Astrocyte (in vitro differentiated cells and primary cell): ENCODE results near the gene JMJD8. TPM values are rescaled to one million over a fixed set of nuclear protein-coding genes. Genes with fewer than 3 reads are reported as not detected.

Experiments used
- DNase-seq: peaks from one replicate; pipeline ENCODE4 v3.0.0-alpha.2; 2010; ENCODE audit warnings: low read depth
- FAIRE-seq: peaks from 2 replicates; lab custom pipeline; 2011; peaks lifted over from hg19 to GRCh38; lab: Jason Lieb, UNC
- H2AFZ ChIP-seq: 2 replicates; pipeline ENCODE4 v1.6.0; 2012; ENCODE audit warnings: low read depth, low read length, inconsistent platforms
- H3K27ac ChIP-seq: 2 replicates; pipeline ENCODE4 v1.5.1; 2011; ENCODE audit warnings: low read depth, low read length, inconsistent platforms
- H3K27me3 ChIP-seq: 2 replicates; pipeline ENCODE4 v1.6.0; 2011; ENCODE audit warnings: low read length, inconsistent platforms; ENCODE audit not compliant: insufficient read depth
- H3K36me3 ChIP-seq: 2 replicates; pipeline ENCODE4 v1.5.1; 2011; ENCODE audit warnings: low read length, inconsistent platforms; ENCODE audit not compliant: insufficient read depth
- H3K4me1 ChIP-seq: 2 replicates; pipeline ENCODE4 v1.5.1; 2011; ENCODE audit warnings: low read length, inconsistent platforms; ENCODE audit not compliant: insufficient read depth
- H3K4me2 ChIP-seq: 2 replicates; pipeline ENCODE4 v1.6.0; 2012; ENCODE audit warnings: low read length, inconsistent platforms
- H3K4me3 ChIP-seq: 2 replicates; pipeline ENCODE4 v1.5.1; 2011; ENCODE audit warnings: low read depth, mild to moderate bottlenecking, low read length, inconsistent platforms; ENCODE audit not compliant: insufficient read depth
- H3K79me2 ChIP-seq: 2 replicates; pipeline ENCODE4 v1.6.0; 2012; ENCODE audit warnings: mild to moderate bottlenecking, low read length, inconsistent platforms; ENCODE audit not compliant: insufficient read depth
- H3K9ac ChIP-seq: 2 replicates; pipeline ENCODE4 v1.6.0; 2012; ENCODE audit warnings: mild to moderate bottlenecking, low read length, inconsistent platforms
- H3K9me3 ChIP-seq: 2 replicates; pipeline ENCODE4 v1.5.1; 2012; ENCODE audit warnings: low read depth, mild to moderate bottlenecking, low read length, inconsistent platforms; ENCODE audit not compliant: insufficient read depth
- H4K20me1 ChIP-seq: 2 replicates; pipeline ENCODE4 v1.6.0; 2012; ENCODE audit warnings: low read length, inconsistent platforms; ENCODE audit not compliant: insufficient read depth
- H3K27ac Mint-ChIP-seq: one replicate; pipeline ENCODE4 v1.8.0; 2021; ENCODE audit warnings: mild to moderate bottlenecking, mixed read lengths; ENCODE audit not compliant: unreplicated experiment
- H3K27me3 Mint-ChIP-seq: one replicate; pipeline ENCODE4 v1.8.0; 2021; ENCODE audit warnings: low read depth, mixed read lengths; ENCODE audit not compliant: unreplicated experiment
- H3K36me3 Mint-ChIP-seq: one replicate; pipeline ENCODE4 v1.8.0; 2021; ENCODE audit warnings: low read depth, mixed read lengths; ENCODE audit not compliant: unreplicated experiment
- H3K4me1 Mint-ChIP-seq: one replicate; pipeline ENCODE4 v1.8.0; 2021; ENCODE audit warnings: low read depth, mixed read lengths; ENCODE audit not compliant: unreplicated experiment
- H3K4me3 Mint-ChIP-seq: one replicate; pipeline ENCODE4 v1.8.0; 2021; ENCODE audit warnings: mild to moderate bottlenecking, moderate library complexity, mixed read lengths; ENCODE audit not compliant: unreplicated experiment
- H3K9me3 Mint-ChIP-seq: one replicate; pipeline ENCODE4 v1.8.0; 2021; ENCODE audit warnings: mild to moderate bottlenecking, mixed read lengths; ENCODE audit not compliant: unreplicated experiment
- EZH2 ChIP-seq: IDR thresholded peaks from 2 replicates; pipeline ENCODE4 v1.6.1; 2012; ENCODE audit warnings: mild to moderate bottlenecking, low read length, inconsistent platforms; ENCODE audit not compliant: insufficient read depth
- total RNA-seq: library from RNA; stranded (reverse); gene quantifications from 2 replicates; pipeline ENCODE4 v1.2.1, GENCODE V29; 2021
- TF ChIP-seq, protein P1 (sequence below): IDR thresholded peaks from 2 replicates; pipeline ENCODE4 v1.5.1; 2011; ENCODE audit warnings: low read depth, mild to moderate bottlenecking, inconsistent platforms, low read length, moderate library complexity; ENCODE audit not compliant: insufficient read depth

Gene JMJD8
- total RNA-seq, 1 donor from 2014 or later: 26.8 TPM

DNA sequence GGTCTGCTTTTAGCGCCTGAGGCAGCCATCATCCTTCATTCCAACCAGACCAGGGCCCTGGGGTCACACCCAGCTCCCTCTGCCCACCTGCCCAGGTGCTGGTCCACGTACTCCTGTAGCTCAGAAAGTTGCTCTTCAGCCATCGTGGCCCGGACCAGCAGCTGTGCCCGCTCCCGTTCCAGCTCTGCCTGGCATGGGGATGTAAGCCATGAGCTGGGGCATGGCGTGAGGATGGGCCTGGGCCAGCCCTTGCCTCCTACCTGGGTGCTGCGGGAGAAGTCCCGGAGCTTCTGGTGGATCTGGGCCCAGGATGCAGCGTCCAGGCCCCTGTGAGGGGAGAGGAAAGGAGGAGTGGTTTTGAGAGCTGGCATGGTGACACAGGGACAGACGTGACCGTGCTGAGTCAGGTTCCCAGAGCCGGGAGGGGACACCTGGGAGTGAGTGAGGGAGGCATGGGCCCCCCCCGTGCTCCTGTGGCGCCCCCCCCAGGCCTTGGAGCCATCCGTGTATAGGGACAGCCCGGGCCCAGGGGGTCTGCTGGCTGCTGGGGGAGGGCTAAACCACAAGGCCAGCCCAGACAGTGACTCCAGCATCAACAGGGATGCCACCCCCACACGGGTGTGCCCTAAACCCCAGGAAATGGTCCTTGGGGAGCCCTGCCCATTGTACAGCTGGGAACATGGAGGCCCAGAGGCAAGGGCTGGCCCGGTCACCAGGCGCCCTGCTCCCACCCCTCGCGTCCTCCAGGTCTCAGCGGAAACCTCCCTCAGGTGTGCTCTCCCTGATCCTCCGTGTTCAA is 38.9 kb upstream of the JMJD8 start:
- H3K4me3 ChIP-seq: no peak overlapping the region
- H3K9me3 ChIP-seq: no peaks in the 10 kb centered on the region
- DNase-seq (no peak), FAIRE-seq (no peak)
- no peaks in the 10 kb centered on the region for H3K79me2 ChIP-seq
- Mint-ChIP-seq H3K27ac (no peak overlapping the region), H3K9me3 (no peaks in the 10 kb centered on the region), H3K4me3 (peak overlapping the region; percentile 50), H3K4me1 (no peaks in the 10 kb centered on the region), H3K27me3 (no peaks in the 10 kb centered on the region), H3K36me3 (no peaks in the 10 kb centered on the region)
- H4K20me1 ChIP-seq: peaks cover 30% of the 10 kb centered on the region
- no peak overlapping the region for H3K9ac ChIP-seq
- no peak overlapping the region for H3K27ac ChIP-seq
- no peaks in the 10 kb centered on the region for H3K36me3 ChIP-seq
- TF ChIP-seq, protein P1, sequence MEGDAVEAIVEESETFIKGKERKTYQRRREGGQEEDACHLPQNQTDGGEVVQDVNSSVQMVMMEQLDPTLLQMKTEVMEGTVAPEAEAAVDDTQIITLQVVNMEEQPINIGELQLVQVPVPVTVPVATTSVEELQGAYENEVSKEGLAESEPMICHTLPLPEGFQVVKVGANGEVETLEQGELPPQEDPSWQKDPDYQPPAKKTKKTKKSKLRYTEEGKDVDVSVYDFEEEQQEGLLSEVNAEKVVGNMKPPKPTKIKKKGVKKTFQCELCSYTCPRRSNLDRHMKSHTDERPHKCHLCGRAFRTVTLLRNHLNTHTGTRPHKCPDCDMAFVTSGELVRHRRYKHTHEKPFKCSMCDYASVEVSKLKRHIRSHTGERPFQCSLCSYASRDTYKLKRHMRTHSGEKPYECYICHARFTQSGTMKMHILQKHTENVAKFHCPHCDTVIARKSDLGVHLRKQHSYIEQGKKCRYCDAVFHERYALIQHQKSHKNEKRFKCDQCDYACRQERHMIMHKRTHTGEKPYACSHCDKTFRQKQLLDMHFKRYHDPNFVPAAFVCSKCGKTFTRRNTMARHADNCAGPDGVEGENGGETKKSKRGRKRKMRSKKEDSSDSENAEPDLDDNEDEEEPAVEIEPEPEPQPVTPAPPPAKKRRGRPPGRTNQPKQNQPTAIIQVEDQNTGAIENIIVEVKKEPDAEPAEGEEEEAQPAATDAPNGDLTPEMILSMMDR: no peak
- no peak for TF ChIP-seq EZH2
- H3K4me1 ChIP-seq: peaks cover 27% of the 10 kb centered on the region
- no peaks in the 10 kb centered on the region for H3K27me3 ChIP-seq
- no peak overlapping the region for H2AFZ ChIP-seq
- H3K4me2 ChIP-seq: no peak overlapping the region

DNA sequence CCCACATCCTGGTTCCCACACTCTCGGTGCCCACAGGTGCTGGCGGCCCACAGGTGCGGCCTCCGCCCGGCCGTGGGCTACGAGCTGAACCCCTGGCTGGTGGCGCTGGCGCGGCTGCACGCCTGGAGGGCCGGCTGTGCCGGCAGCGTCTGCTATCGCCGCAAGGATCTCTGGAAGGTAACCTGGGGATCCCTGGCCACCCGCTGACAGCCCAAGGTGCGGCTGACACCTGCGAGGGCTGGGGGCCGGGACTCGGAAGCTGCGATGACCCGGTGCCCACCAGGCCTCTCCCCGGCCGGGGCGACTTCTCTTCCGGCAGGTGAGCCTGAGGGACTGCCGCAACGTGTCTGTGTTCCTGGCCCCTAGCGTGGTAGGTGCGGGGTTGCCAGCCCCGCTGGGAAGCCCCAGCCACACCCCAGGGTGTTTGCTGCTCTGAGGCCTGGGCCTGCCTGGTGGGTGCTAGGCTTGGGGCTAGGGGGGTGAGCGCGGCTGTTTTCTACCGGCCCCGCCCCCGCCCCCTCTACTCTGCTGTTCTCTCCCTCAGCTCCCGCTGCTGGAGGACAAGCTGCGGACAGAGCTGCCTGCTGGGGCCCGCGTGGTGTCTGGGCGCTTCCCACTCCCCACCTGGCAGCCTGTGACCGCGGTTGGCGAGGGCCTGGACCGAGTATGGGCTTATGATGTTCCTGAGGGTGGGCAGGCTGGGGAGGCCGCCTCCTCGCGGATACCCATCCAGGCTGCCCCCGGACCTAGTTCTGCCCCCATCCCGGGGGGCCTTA is 37.8 kb upstream of the JMJD8 start:
- no peaks in the 10 kb centered on the region for H3K9me3 ChIP-seq
- DNase-seq (no peak), FAIRE-seq (no peak)
- H3K27me3 Mint-ChIP-seq: no peaks in the 10 kb centered on the region
- no peaks in the 10 kb centered on the region for H3K4me1 Mint-ChIP-seq
- H3K9me3 Mint-ChIP-seq: no peaks in the 10 kb centered on the region
- H3K36me3 ChIP-seq: no peaks in the 10 kb centered on the region
- H3K4me1 ChIP-seq: peaks cover 20% of the 10 kb centered on the region
- peak overlapping the region; percentile 73 for H3K4me3 ChIP-seq
- H3K9ac ChIP-seq: no peak overlapping the region
- peak overlapping the region; percentile 50 for H3K4me3 Mint-ChIP-seq
- H3K36me3 Mint-ChIP-seq: no peaks in the 10 kb centered on the region
- peaks cover 39% of the 10 kb centered on the region for H4K20me1 ChIP-seq
- peak overlapping the region; percentile 99 for H3K4me2 ChIP-seq
- H3K27ac Mint-ChIP-seq: no peak overlapping the region
- H3K27ac ChIP-seq: no peak overlapping the region
- no peak for TF ChIP-seq EZH2
- TF ChIP-seq, protein P1: no peak
- H3K79me2 ChIP-seq: no peaks in the 10 kb centered on the region
- no peak overlapping the region for H2AFZ ChIP-seq
- no peaks in the 10 kb centered on the region for H3K27me3 ChIP-seq
